K562 (cell line): Measurements from ENCODE around the gene TMEM156. TPM values are rescaled to one million over a fixed set of nuclear protein-coding genes. Genes with fewer than 3 reads are reported as not detected.

Experiments used
- ATAC-seq: fragments of 200-7000 bp; cut with Tn5 transposase; 3 replicates; pipeline ENCODE4 v1.9.1; 2020; ENCODE audit warnings: moderate library complexity
- BruUV-seq: library from RNA; stranded (reverse); fragments of 400-500 nt; replicated peaks from 2 replicates; lab custom pipeline; 2021; lab: Mats Ljungman, UMichigan
- CTCF ChIA-PET: fragments of 300-600 bp; formaldehyde crosslinking; extraction: SDS; loops from one replicate; lab custom pipeline; 2021; ENCODE audit warnings: low intra/inter-chr PET ratio; lab: Yijun Ruan, JAX
- POLR2A ChIA-PET: fragments of 300-600, 350-650 bp; sonication (Branson Sonifier 250); formaldehyde crosslinking; extraction: SDS; loops from one replicate; lab custom pipeline; 2021; ENCODE audit warnings: antibody characterized with exemption, inconsistent platforms; lab: Yijun Ruan, JAX
- DNase-seq, 4 experiments: peaks; one replicate each; pipeline versions ENCODE4 v3.0.0 to v3.0.0-alpha.2; 2011 to 2018; ENCODE audit warnings: low spot score in 3 of 4, mixed read lengths in 3 of 4; ENCODE audit errors: extremely low read depth in 1 of 4
- FAIRE-seq: peaks from 2 replicates; lab custom pipeline; 2011; peaks lifted over from hg19 to GRCh38; lab: Jason Lieb, UNC
- H2AFZ ChIP-seq: 2 replicates; pipeline ENCODE4 v1.6.0; 2011; ENCODE audit warnings: low read depth, low read length, control low read depth, inconsistent platforms
- H3K27ac ChIP-seq: fragments of 200-600 bp; 3 replicates; pipeline ENCODE4 v1.8.0; 2011; ENCODE audit warnings: low read depth, mild to moderate bottlenecking, control low read depth, inconsistent platforms, low read length, moderate library complexity, mixed read lengths; ENCODE audit errors: extremely low read depth
- H3K27me3 ChIP-seq, 2 experiments: fragments of 300-600 bp in 1 of 2; 2 replicates in 1 of 2; 3 replicates in 1 of 2; pipeline versions ENCODE4 v1.6.0 to v1.8.0; 2011; ENCODE audit warnings: inconsistent platforms in 2 of 2, low read length in 2 of 2, mild to moderate bottlenecking in 1 of 2, mixed read lengths in 1 of 2, moderate library complexity in 1 of 2; ENCODE audit not compliant: control insufficient read depth in 2 of 2, insufficient read depth in 2 of 2
- H3K36me3 ChIP-seq: fragments of 300-600 bp; 3 replicates; pipeline ENCODE4 v1.8.0; 2011; ENCODE audit warnings: mild to moderate bottlenecking, low read length, inconsistent platforms; ENCODE audit not compliant: control insufficient read depth, insufficient read depth
- H3K4me1 ChIP-seq, 2 experiments: fragments of 200-600 bp in 1 of 2; replicated peaks in 1 of 2; 2 replicates in 1 of 2; 3 replicates in 1 of 2; pipeline versions ENCODE4 v1.5.1 to v1.8.0; 2011; ENCODE audit warnings: inconsistent platforms in 2 of 2, low read length in 2 of 2, mild to moderate bottlenecking in 1 of 2, mixed read lengths in 1 of 2, moderate library complexity in 1 of 2; ENCODE audit not compliant: control insufficient read depth in 2 of 2, insufficient read depth in 2 of 2
- H3K4me2 ChIP-seq: 2 replicates; pipeline ENCODE4 v1.6.1; 2011; ENCODE audit warnings: low read length, control low read depth, inconsistent platforms, mixed read lengths; ENCODE audit not compliant: insufficient read depth
- H3K4me3 ChIP-seq: fragments of 200-600 bp; sonication (generic), shearing (Covaris generic); 2 replicates; pipeline ENCODE4 v1.5.1; 2016; ENCODE audit warnings: control low read depth, inconsistent platforms
- H3K79me2 ChIP-seq: fragments of 200-600 bp; 3 replicates; pipeline ENCODE4 v1.8.0; 2011; ENCODE audit warnings: low read length, inconsistent platforms; ENCODE audit not compliant: control insufficient read depth, insufficient read depth
- H3K9ac ChIP-seq, 2 experiments: 2 replicates each; pipeline versions ENCODE4 v1.6.0 to v1.6.1; 2011; ENCODE audit warnings: low read depth in 2 of 2, low read length in 2 of 2, control low read depth in 1 of 2, inconsistent platforms in 1 of 2, mild to moderate bottlenecking in 1 of 2, mixed read lengths in 1 of 2; ENCODE audit not compliant: insufficient read depth in 1 of 2
- H3K9me1 ChIP-seq: one replicate; pipeline ENCODE4 v1.6.0; 2011; ENCODE audit warnings: inconsistent platforms, mild to moderate bottlenecking, low read length, moderate library complexity; ENCODE audit not compliant: control insufficient read depth, insufficient read depth
- H3K9me3 ChIP-seq: replicated peaks from 2 replicates; pipeline ENCODE4 v1.5.1; 2011; ENCODE audit warnings: low read depth, low read length, inconsistent platforms; ENCODE audit not compliant: control insufficient read depth, insufficient read depth
- H4K20me1 ChIP-seq: replicated peaks from 2 replicates; pipeline ENCODE4 v1.6.1; 2011; ENCODE audit warnings: low read length, inconsistent platforms, mixed read lengths; ENCODE audit not compliant: control insufficient read depth, insufficient read depth
- ASH1L ChIP-seq: fragments of 450-650 bp; IDR thresholded peaks from 2 replicates; pipeline ENCODE4 v1.6.1; 2018; ENCODE audit warnings: borderline replicate concordance, mild to moderate bottlenecking, low read depth; ENCODE audit not compliant: partially characterized antibody
- CHAMP1 ChIP-seq: fragments of 450-650 bp; IDR thresholded peaks from 2 replicates; pipeline ENCODE4 v1.6.1; 2016; ENCODE audit warnings: mild to moderate bottlenecking
- HDGF ChIP-seq: fragments of 450-650 bp; IDR thresholded peaks from 2 replicates; pipeline ENCODE4 v1.6.1; 2016
- HLTF ChIP-seq: fragments of 450-650 bp; IDR thresholded peaks from 2 replicates; pipeline ENCODE4 v1.6.1; 2016
- HMGN3 ChIP-seq: IDR thresholded peaks from 2 replicates; pipeline ENCODE4 v1.6.1; 2011; ENCODE audit warnings: borderline replicate concordance, low read depth, mild to moderate bottlenecking, mixed read lengths, low read length; ENCODE audit not compliant: insufficient read length; ENCODE audit errors: extremely low read depth
- ID3 ChIP-seq, 2 experiments: fragments of 250-450 bp in 1 of 2; fragments of 450-650 bp in 1 of 2; sonication (Bioruptor Pico) in 1 of 2; IDR thresholded peaks; 2 replicates each; pipeline versions ENCODE4 v1.6.1 to v1.8.0; 2016 to 2021; ENCODE audit warnings: mild to moderate bottlenecking in 2 of 2, moderate library complexity in 2 of 2, missing compliant biosample characterization in 1 of 2, missing genetic modification characterization in 1 of 2
- ILK ChIP-seq: fragments of 450-650 bp; IDR thresholded peaks from 2 replicates; pipeline ENCODE4 v1.6.1; 2016; ENCODE audit warnings: missing genetic modification characterization, low read depth, mild to moderate bottlenecking, missing compliant biosample characterization, moderate library complexity, borderline replicate concordance
- POLR2G ChIP-seq: fragments of 200-400 bp; formaldehyde crosslinking; IDR thresholded peaks from 2 replicates; pipeline ENCODE4 v1.6.1; 2017; ENCODE audit warnings: low read depth, mild to moderate bottlenecking, antibody characterized with exemption, low read length, moderate library complexity
- SIN3B ChIP-seq: fragments of 450-650 bp; IDR thresholded peaks from 2 replicates; pipeline ENCODE4 v1.6.1; 2017; ENCODE audit warnings: low read depth, mild to moderate bottlenecking, moderate library complexity
- SMARCA4 ChIP-seq: fragments of 450-650 bp; IDR thresholded peaks from 2 replicates; pipeline ENCODE4 v1.6.1; 2016
- TRIM24 ChIP-seq, 2 experiments: fragments of 450-650 bp; IDR thresholded peaks; 2 replicates each; pipeline ENCODE4 v1.6.1; 2016
- ZBTB34 ChIP-seq: fragments of 250-450 bp; sonication (Bioruptor Pico); IDR thresholded peaks from 2 replicates; pipeline ENCODE4 v1.8.0; 2021; ENCODE audit warnings: mild to moderate bottlenecking, moderate library complexity
- ZNF644 ChIP-seq: fragments of 200-800 bp; sonication (Bioruptor generic); IDR thresholded peaks from 2 replicates; pipeline ENCODE4 v1.6.1; 2016; ENCODE audit warnings: low read depth, missing genetic modification characterization, missing compliant biosample characterization
- ZNF75A ChIP-seq: fragments of 450-650 bp; formaldehyde crosslinking; IDR thresholded peaks from 2 replicates; pipeline ENCODE4 v1.4.0; 2020; ENCODE audit warnings: mild to moderate bottlenecking
- WGBS: fragments of 100-300 bp; shearing (Covaris generic); methylation state at CpG from one replicate; pipeline ENCODE4 v1.1.6; 2016; ENCODE audit warnings: low coverage, mixed read lengths; ENCODE audit not compliant: insufficient coverage; ENCODE audit errors: missing lambda C conversion rate; 5-methylcytosine and 5-hydroxymethylcytosine counted together
- in situ Hi-C: fragments of 300-500 bp; cut with MboI; formaldehyde crosslinking; loops from 4 replicates; pipeline ENCODE4 v1.15.0; 2018; ENCODE audit warnings: inconsistent platforms, mixed read lengths
- intact Hi-C: fragments of 100-400 bp; cut with micrococcal nuclease; formaldehyde crosslinking; loops from 2 replicates; pipeline ENCODE4 v1.14.2; 2022
- polyA plus RNA-seq, 8 experiments: library from polyadenylated mRNA; depleted of rRNA in 4 of 8; stranded (reverse) in 5 of 8; unstranded in 3 of 8; fragments of >200 nt; fragmentation: Nextera tagmentation in 2 of 8; fragmentation: Illumina TruSeq in 1 of 8; extraction: Ambion mirVana in 2 of 8; extraction: Trizol in 1 of 8; gene quantifications; 2 replicates each; pipeline versions ENCODE4 v1.2.1 to v1.2.3, GENCODE V29; 2011 to 2014; ENCODE audit warnings: inconsistent platforms in 1 of 8, missing spikeins in 1 of 8
- total RNA-seq, 7 experiments: library from RNA; depleted of rRNA in 6 of 7; stranded (reverse); fragments of >200 nt in 6 of 7; fragmentation: Illumina TruSeq in 2 of 7; extraction: Trizol in 2 of 7; gene quantifications; 2 replicates each; pipeline versions ENCODE4 v1.2.1 to v1.2.3, GENCODE V29; 2011 to 2021; ENCODE audit warnings: low replicate concordance in 1 of 7
- TF ChIP-seq, protein P1 (sequence below): sonication (generic); formaldehyde crosslinking; IDR thresholded peaks from 2 replicates; pipeline ENCODE4 v1.8.0; 2022; ENCODE audit warnings: mild to moderate bottlenecking, low read depth, missing genetic modification reagents

TMEM156 gene
- total and polyA plus RNA-seq, 9 of the 15 experiments (the other 6 are each of a cell fraction or from before 2014, with no cell fraction given): 3.5 to 9.6 (median 6.4) TPM

DNA sequence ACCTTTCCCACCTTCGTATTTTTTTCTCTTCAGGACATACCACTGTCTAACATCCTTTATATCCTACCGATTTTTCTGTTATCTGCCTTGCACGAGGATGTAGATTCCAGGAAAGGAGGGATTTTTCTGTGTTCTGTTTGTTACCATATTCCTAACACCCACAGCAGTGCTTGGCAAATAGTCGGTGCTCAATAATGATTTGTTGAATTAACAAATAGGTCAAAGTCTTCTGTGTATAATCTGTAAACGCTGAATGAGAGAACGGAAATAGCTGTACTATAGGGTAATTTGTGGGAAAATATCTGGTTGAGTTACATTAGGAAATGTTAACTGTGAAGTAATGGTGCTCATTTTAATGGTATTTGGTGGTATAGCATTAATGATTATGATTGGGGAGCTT lies 81.5 kb downstream of the TMEM156 start:
- Histone ChIP-seq H3K4me3 (no peak overlapping the region), H3K9me1 (no peaks in the 10 kb centered on the region), H3K4me1 (no peaks in the 10 kb centered on the region), H3K36me3 (no peaks in the 10 kb centered on the region), H3K27ac (no peak overlapping the region), H3K9ac (no peak overlapping the region), H3K9me3 (no peaks in the 10 kb centered on the region), H3K79me2 (no peaks in the 10 kb centered on the region), H2AFZ (no peak overlapping the region), H3K4me2 (no peak overlapping the region), H4K20me1 (no peaks in the 10 kb centered on the region), H3K27me3 (peaks cover 16 to 18% of the 10 kb centered on the region in 2 experiments; a peak in 3 of 5 replicates)
- in situ Hi-C loops (loop anchor here (10.0 kb wide), 1 partner anchor 684 kb away; the partner anchor contains the start of gene SMIM14), intact Hi-C loops (no loop called here)
- CTCF ChIA-PET: no interaction called here
- FAIRE-seq (no peak), DNase-seq (no peak), ATAC-seq (no peak)
- BruUV-seq: no TSS peak
- TF ChIP-seq ILK: no peak
- TF ChIP-seq ID3 (CRISPR knock-in tag; IDR thresholded peaks at IDR 0.05): no peak
- no peak for TF ChIP-seq ID3 (tag; IDR thresholded peaks at IDR 0.05)
- no peak for TF ChIP-seq TRIM24 (IDR thresholded peaks at IDR 0.05)
- no peak for TF ChIP-seq CHAMP1
- no peak for TF ChIP-seq HMGN3
- TF ChIP-seq, protein P1, sequence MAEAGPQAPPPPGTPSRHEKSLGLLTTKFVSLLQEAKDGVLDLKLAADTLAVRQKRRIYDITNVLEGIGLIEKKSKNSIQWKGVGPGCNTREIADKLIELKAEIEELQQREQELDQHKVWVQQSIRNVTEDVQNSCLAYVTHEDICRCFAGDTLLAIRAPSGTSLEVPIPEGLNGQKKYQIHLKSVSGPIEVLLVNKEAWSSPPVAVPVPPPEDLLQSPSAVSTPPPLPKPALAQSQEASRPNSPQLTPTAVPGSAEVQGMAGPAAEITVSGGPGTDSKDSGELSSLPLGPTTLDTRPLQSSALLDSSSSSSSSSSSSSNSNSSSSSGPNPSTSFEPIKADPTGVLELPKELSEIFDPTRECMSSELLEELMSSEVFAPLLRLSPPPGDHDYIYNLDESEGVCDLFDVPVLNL (CRISPR knock-in tag): no peak
- TF ChIP-seq ZNF75A (CRISPR knock-in tag): no peak
- no peak for TF ChIP-seq SMARCA4
- TF ChIP-seq HDGF: no peak
- no peak for TF ChIP-seq ZBTB34
- TF ChIP-seq SIN3B: no peak
- no peak for TF ChIP-seq ZNF644 (tag)
- TF ChIP-seq ASH1L: no peak
- no peak for TF ChIP-seq HLTF
- TF ChIP-seq POLR2G: no peak
- POLR2A ChIA-PET: interaction anchor here (1.6 kb wide), 1 partner anchor 9 kb away, joined by 3 read pairs; no protein-coding TSS in a partner anchor
- WGBS: under 1% methylated on average over 6 of the region's 6 CpGs
